ENCODE results near the gene CYP20A1.

DNA sequence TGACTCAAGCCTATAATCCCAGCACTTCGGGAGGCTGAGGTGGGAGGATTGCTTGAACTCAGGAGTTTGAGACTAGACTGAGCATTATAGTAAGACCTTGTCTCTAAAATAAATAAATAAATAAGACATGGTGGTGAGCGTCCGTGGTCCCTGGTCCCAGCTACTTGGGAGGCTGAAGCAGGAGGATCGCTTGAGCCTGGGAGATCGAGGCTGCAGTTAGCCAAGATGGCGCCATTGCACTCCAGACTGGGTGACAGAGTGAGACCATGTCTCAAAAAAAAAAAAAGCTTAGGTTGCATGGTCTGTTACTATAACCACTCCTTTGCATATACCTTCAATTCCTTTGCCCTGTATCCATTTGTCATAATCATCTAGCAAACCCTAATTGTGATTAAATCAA, 3.7 kb downstream of the CYP20A1 start:
- TF ChIP-seq, protein P1, sequence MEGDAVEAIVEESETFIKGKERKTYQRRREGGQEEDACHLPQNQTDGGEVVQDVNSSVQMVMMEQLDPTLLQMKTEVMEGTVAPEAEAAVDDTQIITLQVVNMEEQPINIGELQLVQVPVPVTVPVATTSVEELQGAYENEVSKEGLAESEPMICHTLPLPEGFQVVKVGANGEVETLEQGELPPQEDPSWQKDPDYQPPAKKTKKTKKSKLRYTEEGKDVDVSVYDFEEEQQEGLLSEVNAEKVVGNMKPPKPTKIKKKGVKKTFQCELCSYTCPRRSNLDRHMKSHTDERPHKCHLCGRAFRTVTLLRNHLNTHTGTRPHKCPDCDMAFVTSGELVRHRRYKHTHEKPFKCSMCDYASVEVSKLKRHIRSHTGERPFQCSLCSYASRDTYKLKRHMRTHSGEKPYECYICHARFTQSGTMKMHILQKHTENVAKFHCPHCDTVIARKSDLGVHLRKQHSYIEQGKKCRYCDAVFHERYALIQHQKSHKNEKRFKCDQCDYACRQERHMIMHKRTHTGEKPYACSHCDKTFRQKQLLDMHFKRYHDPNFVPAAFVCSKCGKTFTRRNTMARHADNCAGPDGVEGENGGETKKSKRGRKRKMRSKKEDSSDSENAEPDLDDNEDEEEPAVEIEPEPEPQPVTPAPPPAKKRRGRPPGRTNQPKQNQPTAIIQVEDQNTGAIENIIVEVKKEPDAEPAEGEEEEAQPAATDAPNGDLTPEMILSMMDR (IDR thresholded peaks at IDR 0.05): no peak
- TF ChIP-seq POLR2A (IDR thresholded peaks at IDR 0.05): no peak

Data from uterus (tissue), 2 donors.